OCI-LY1 (cell line): ENCODE data around the gene SLC6A9.

Experiments used
- H2AFZ ChIP-seq: fragments of 200-600 bp; sonication (generic), shearing (Covaris generic); 2 replicates; pipeline ENCODE4 v1.6.0; 2014; ENCODE audit warnings: antibody characterized with exemption, mild to moderate bottlenecking, low read length
- H3F3A ChIP-seq: fragments of 200-600 bp; sonication (generic), shearing (Covaris generic); 2 replicates; pipeline ENCODE4 v1.6.0; 2014; ENCODE audit warnings: mild to moderate bottlenecking, antibody characterized with exemption, low read length, moderate library complexity; ENCODE audit not compliant: insufficient read depth
- H3K27ac ChIP-seq: fragments of 200-600 bp; sonication (generic); 2 replicates; pipeline ENCODE4 v1.5.1; 2014; ENCODE audit warnings: low read length, mixed run types, mild to moderate bottlenecking, low read depth; ENCODE audit not compliant: poor library complexity, severe bottlenecking
- H3K27me3 ChIP-seq: fragments of 200-600 bp; sonication (generic); 2 replicates; pipeline ENCODE4 v1.6.0; 2014; ENCODE audit warnings: antibody characterized with exemption, mild to moderate bottlenecking, low read length, moderate library complexity; ENCODE audit not compliant: insufficient read depth
- H3K36me3 ChIP-seq: fragments of 200-600 bp; sonication (generic); 2 replicates; pipeline ENCODE4 v1.6.1; 2014; ENCODE audit warnings: mild to moderate bottlenecking, antibody characterized with exemption, low read length, moderate library complexity, mixed read lengths; ENCODE audit not compliant: insufficient read depth
- H3K4me1 ChIP-seq: fragments of 200-600 bp; sonication (generic); 2 replicates; pipeline ENCODE4 v1.5.1; 2014; ENCODE audit warnings: mild to moderate bottlenecking, low read length, moderate library complexity; ENCODE audit not compliant: insufficient read depth, severe bottlenecking
- H3K4me2 ChIP-seq: fragments of 200-600 bp; sonication (generic), shearing (Covaris generic); 2 replicates; pipeline ENCODE4 v1.6.1; 2014; ENCODE audit warnings: low read length
- H3K4me3 ChIP-seq: fragments of 200-600 bp; sonication (generic); 2 replicates; pipeline ENCODE4 v1.5.1; 2014; ENCODE audit warnings: low read length, low read depth, mild to moderate bottlenecking, mixed read lengths; ENCODE audit not compliant: poor library complexity, severe bottlenecking
- H3K79me2 ChIP-seq: fragments of 200-600 bp; shearing (Covaris generic); 2 replicates; pipeline ENCODE4 v1.6.1; 2016; ENCODE audit warnings: mixed run types, low read length, mixed read lengths; ENCODE audit not compliant: insufficient read depth
- H3K9ac ChIP-seq: fragments of 200-600 bp; sonication (generic), shearing (Covaris generic); 2 replicates; pipeline ENCODE4 v1.6.1; 2014; ENCODE audit warnings: mild to moderate bottlenecking, low read length, mixed read lengths
- H3K9me2 ChIP-seq: fragments of 200-600 bp; sonication (generic), shearing (Covaris generic); 2 replicates; pipeline ENCODE4 v1.6.1; 2014; ENCODE audit warnings: low read depth, mild to moderate bottlenecking, low read length, mixed read lengths
- H3K9me3 ChIP-seq: fragments of 200-600 bp; shearing (Covaris generic); 2 replicates; pipeline ENCODE4 v1.6.1; 2014; ENCODE audit warnings: low read length, mixed read lengths
- H4K20me1 ChIP-seq: fragments of 200-600 bp; sonication (generic), shearing (Covaris generic); 2 replicates; pipeline ENCODE4 v1.6.0; 2016; ENCODE audit warnings: mild to moderate bottlenecking, low read length; ENCODE audit not compliant: insufficient read depth
- CTCF ChIP-seq: fragments of 200-600 bp; sonication (generic), shearing (Covaris generic); IDR thresholded peaks from 2 replicates; pipeline ENCODE4 v1.5.1; 2017; ENCODE audit warnings: mild to moderate bottlenecking, antibody characterized with exemption, low read length, moderate library complexity, mixed read lengths
- EZH2 ChIP-seq: fragments of 200-600 bp; sonication (generic), shearing (Covaris generic); IDR thresholded peaks from 2 replicates; pipeline ENCODE4 v1.8.0; 2017; ENCODE audit warnings: borderline replicate concordance, mixed run types, mild to moderate bottlenecking, antibody characterized with exemption, low read length, moderate library complexity, mixed read lengths

Gene SLC6A9

GRCh38 chr1:43976890-43977289, 54.4 kb downstream of the SLC6A9 start:
- Histone ChIP-seq H3K4me2 (no peak overlapping the region), H3K27ac (no peak overlapping the region), H3K79me2 (no peaks in the 10 kb centered on the region), H3K9ac (no peak overlapping the region), H3K4me1 (peaks cover 44% of the 10 kb centered on the region), H3K36me3 (peaks cover 51% of the 10 kb centered on the region), H3F3A (peaks cover 4% of the 10 kb centered on the region; the same call in 1 of the 2 replicates), H3K4me3 (no peak overlapping the region), H3K9me2 (no peaks in the 10 kb centered on the region), H3K27me3 (0 out of 2 replicates have a peak, but pooled peaks cover 7% of the 10 kb centered on the region), H4K20me1 (no peaks in the 10 kb centered on the region), H2AFZ (no peak overlapping the region), H3K9me3 (no peaks in the 10 kb centered on the region)
- TF ChIP-seq EZH2 (no peak), CTCF (no peak)

DNA sequence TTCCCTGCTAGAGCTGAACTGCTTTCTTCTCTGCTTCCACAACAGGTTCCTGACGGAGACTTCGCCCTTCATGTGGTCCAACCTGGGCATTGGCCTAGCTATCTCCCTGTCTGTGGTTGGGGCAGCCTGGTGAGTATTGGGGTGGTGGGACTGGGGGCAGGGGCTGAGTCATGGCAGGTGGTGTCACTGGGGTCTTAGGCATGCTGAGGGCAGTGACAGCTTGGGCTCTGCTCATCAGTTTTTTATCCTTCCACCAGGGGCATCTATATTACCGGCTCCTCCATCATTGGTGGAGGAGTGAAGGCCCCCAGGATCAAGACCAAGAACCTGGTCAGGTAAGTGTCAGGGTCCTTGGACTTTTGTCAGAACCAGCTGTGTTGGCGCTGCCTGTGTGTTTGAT, 55.2 kb downstream of the SLC6A9 start:
- Histone ChIP-seq H3K4me3 (peak overlapping the region; percentile 95), H3K79me2 (no peaks in the 10 kb centered on the region), H3K27ac (peak overlapping the region; percentile 75), H3K36me3 (peaks cover 51% of the 10 kb centered on the region), H3K9ac (peak overlapping the region; percentile 95), H3K4me2 (peak overlapping the region; percentile 91), H3F3A (peaks cover 4% of the 10 kb centered on the region; the same call in 1 of the 2 replicates), H4K20me1 (no peaks in the 10 kb centered on the region), H3K9me3 (no peaks in the 10 kb centered on the region), H3K9me2 (no peaks in the 10 kb centered on the region), H3K27me3 (0 out of 2 replicates have a peak, but pooled peaks cover 3% of the 10 kb centered on the region), H2AFZ (no peak overlapping the region), H3K4me1 (peaks cover 46% of the 10 kb centered on the region)
- TF ChIP-seq EZH2 = no peak

- H3K36me3 ChIP-seq = peaks cover 51% of the 10 kb centered on the region
Observed at GRCh38 chr1:43975249-43975961, 55.9 kb downstream of the SLC6A9 start.

More at GRCh38 chr1:43975249-43975961, 55.9 kb downstream of the SLC6A9 start:
- TF ChIP-seq EZH2 (no peak), CTCF (no peak)
- Histone ChIP-seq H3K9ac (peak overlapping the region; percentile 95), H3K4me3 (peak overlapping the region; percentile 95), H3F3A (peaks cover 4% of the 10 kb centered on the region; the same call in 1 of the 2 replicates), H3K9me3 (no peaks in the 10 kb centered on the region), H3K9me2 (no peaks in the 10 kb centered on the region), H3K79me2 (no peaks in the 10 kb centered on the region), H3K4me1 (peaks cover 52% of the 10 kb centered on the region), H3K27ac (peak overlapping the region; percentile 75), H3K27me3 (0 out of 2 replicates have a peak, but pooled peaks cover under 1% of the 10 kb centered on the region), H3K4me2 (peak overlapping the region; percentile 91), H2AFZ (no peak overlapping the region), H4K20me1 (no peaks in the 10 kb centered on the region)
